ENCODE measurements around the gene CCPG1. TPM values are rescaled to one million over a fixed set of nuclear protein-coding genes. Genes with fewer than 3 reads are reported as not detected.

CCPG1 gene
- total and polyA plus RNA-seq, 9 donors, result 26.7 to 55.3 (median 41.9) TPM

DNA sequence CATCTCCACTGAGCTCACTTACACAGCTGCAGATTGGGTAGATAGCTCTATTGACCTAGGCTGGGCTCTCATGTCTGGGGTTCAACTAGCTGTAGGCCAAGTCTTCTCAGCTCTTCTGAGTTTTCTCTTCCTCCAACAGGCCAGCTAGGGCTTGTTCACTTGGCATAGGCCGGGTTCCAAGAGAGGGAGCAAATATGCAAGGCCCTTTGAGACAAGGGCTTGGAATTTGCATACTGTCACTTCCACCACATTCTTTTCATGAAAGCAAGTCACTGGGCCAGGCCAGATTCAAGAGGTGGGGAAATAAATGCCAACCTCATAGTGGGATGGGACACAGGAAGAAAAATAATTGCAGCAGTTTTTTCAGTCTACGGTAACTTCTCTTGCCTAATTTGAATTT, 64.0 kb downstream of the CCPG1 start:
- Histone ChIP-seq H3K27me3 (no peaks in the 10 kb centered on the region), H3K36me3 (no peaks in the 10 kb centered on the region), H3K4me1 (ENCODE audit: insufficient read depth) (no peaks in the 10 kb centered on the region), H3K4me3 (no peak overlapping the region), H3K9me3 (no peaks in the 10 kb centered on the region), H3K27ac (no peak overlapping the region)
- DNase-seq, result no peak
- WGBS, 3 donors, result 91 to 95% (median 92%) methylated on average over 2 of the region's 2 CpGs
- intact Hi-C loops (cut with DNase I), result no loop called here
- TF ChIP-seq, protein P1, sequence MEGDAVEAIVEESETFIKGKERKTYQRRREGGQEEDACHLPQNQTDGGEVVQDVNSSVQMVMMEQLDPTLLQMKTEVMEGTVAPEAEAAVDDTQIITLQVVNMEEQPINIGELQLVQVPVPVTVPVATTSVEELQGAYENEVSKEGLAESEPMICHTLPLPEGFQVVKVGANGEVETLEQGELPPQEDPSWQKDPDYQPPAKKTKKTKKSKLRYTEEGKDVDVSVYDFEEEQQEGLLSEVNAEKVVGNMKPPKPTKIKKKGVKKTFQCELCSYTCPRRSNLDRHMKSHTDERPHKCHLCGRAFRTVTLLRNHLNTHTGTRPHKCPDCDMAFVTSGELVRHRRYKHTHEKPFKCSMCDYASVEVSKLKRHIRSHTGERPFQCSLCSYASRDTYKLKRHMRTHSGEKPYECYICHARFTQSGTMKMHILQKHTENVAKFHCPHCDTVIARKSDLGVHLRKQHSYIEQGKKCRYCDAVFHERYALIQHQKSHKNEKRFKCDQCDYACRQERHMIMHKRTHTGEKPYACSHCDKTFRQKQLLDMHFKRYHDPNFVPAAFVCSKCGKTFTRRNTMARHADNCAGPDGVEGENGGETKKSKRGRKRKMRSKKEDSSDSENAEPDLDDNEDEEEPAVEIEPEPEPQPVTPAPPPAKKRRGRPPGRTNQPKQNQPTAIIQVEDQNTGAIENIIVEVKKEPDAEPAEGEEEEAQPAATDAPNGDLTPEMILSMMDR (IDR thresholded peaks at IDR 0.05), result no peak
- no peak for TF ChIP-seq POLR2A (IDR thresholded peaks at IDR 0.05)
- TF ChIP-seq EP300 (IDR thresholded peaks at IDR 0.05), result no peak

DNA sequence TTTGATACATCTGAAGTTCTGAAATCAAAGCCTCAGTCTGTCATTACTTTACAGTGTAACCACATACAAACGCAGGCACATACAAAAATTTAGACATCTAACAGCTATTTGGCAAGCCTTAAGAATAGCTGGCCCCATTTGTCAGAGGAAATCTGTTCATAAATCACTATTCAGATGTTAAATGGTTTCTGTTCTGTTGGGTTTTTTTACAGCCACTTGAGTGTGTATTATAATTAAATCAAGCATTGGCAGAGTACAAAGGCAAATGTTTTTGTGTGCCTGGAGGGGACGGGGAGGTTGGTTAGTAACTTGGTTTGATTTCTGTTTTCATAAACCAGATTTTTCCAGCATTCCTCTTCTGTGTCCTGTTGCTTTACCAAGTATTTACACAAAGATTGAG, 65.0 kb downstream of the CCPG1 start:
- TF ChIP-seq, protein P1 (IDR thresholded peaks at IDR 0.05), result no peak
- TF ChIP-seq EP300 (IDR thresholded peaks at IDR 0.05) (no peak), POLR2A (IDR thresholded peaks at IDR 0.05) (no peak)
- no peaks in the 10 kb centered on the region for H3K36me3 ChIP-seq
- no peak overlapping the region for H3K27ac ChIP-seq
- H3K4me3 ChIP-seq, result no peak overlapping the region
- no peaks in the 10 kb centered on the region for H3K9me3 ChIP-seq
- DNase-seq, result no peak
- 62 to 69% (median 67%) methylated on average over 2 of the region's 2 CpGs for WGBS, 3 donors
- no peaks in the 10 kb centered on the region for H3K27me3 ChIP-seq
- intact Hi-C loops (cut with DNase I), result no loop called here
- H3K4me1 ChIP-seq (ENCODE audit: insufficient read depth), result no peaks in the 10 kb centered on the region

- Histone ChIP-seq H3K27me3 (no peaks in the 10 kb centered on the region), H3K9me3 (no peaks in the 10 kb centered on the region), H3K4me3 (no peak overlapping the region), H3K36me3 (no peaks in the 10 kb centered on the region), H3K27ac (no peak overlapping the region), H3K4me1 (ENCODE audit: insufficient read depth) (no peaks in the 10 kb centered on the region)
- 86 to 100% (median 91%) methylated on average over 1 of the region's 1 CpG for WGBS, 3 donors
- TF ChIP-seq POLR2A (IDR thresholded peaks at IDR 0.05), result no peak
- TF ChIP-seq, protein P1 (IDR thresholded peaks at IDR 0.05), result no peak
- TF ChIP-seq EP300 (IDR thresholded peaks at IDR 0.05), result no peak
- intact Hi-C loops (cut with DNase I), result no loop called here
- DNase-seq, result no peak
Measured at GRCh38 chr15:55337160-55337559, 71.0 kb downstream of the CCPG1 start.

DNA sequence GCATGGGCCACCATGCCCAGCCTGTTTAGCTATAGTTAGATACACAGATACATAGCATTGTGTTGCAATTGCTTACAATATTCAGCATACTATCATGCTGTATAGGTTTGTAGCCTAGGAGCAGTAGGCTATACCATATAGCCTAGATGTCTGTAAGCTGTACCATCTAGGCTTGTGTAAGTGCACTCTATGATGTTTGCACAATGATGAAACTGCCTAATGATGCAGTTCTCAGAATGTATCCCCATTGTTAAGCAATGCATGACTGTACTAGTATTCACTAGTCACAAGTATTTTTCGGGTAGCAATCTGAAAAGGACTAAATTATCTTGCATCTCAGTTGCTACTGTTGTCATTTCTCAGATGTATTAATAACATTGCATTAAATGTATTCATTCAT, 73.2 kb downstream of the CCPG1 start:
- no peaks in the 10 kb centered on the region for H3K36me3 ChIP-seq

More for the DNA sequence above, 73.2 kb downstream of the CCPG1 start:
- no peak for TF ChIP-seq EP300 (IDR thresholded peaks at IDR 0.05)
- TF ChIP-seq, protein P1 (IDR thresholded peaks at IDR 0.05), result no peak
- no peak for TF ChIP-seq POLR2A (IDR thresholded peaks at IDR 0.05)
- H3K4me3 ChIP-seq, result no peak overlapping the region
- DNase-seq, result no peak
- 87 to 100% (median 96%) methylated on average over 1 of the region's 1 CpG for WGBS, 3 donors
- H3K27me3 ChIP-seq, result no peaks in the 10 kb centered on the region
- intact Hi-C loops (cut with DNase I), result no loop called here
- no peak overlapping the region for H3K27ac ChIP-seq
- no peaks in the 10 kb centered on the region for H3K9me3 ChIP-seq
- H3K4me1 ChIP-seq (ENCODE audit: insufficient read depth), result no peaks in the 10 kb centered on the region
